ENCODE measurements around the gene MCC.

Gene MCC

DNA sequence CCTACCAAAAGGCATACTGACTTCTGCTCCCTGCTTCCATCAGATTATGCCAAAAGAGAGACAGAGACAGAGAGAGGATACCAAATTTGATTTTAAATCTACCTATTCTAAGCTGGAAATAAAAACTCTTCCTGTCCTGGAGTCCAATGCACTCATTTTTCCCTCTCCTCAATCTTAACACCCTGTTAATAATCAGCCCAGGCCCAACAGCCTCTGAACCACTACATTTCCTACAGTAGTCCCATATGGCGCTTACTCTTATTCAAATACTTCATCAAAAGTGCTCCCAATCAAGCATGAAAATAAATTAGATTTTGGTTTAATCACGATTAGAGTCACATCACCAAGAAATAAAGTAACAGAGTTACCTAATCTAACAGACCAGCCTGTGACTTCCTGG is 205.8 kb downstream of the MCC start (continued):
- TF ChIP-seq ZNF112 (tag by site-specific recombination; IDR thresholded peaks at IDR 0.05) = no peak

- Histone ChIP-seq H3K36me3 (ENCODE audit: control insufficient read depth in 2 of 2, insufficient read depth in 1 of 2, low read length in 2 of 2) (no peaks in the 10 kb centered on the region), H3K4me3 (ENCODE audit: low read depth, low read length) (no peak overlapping the region), H3K4me1 (ENCODE audit: control insufficient read depth, insufficient read depth, low read length) (peaks cover 3% of the 10 kb centered on the region; the same call in 1 of the 2 replicates), H3K9me3 (ENCODE audit: control insufficient read depth, insufficient read depth, low read depth, low read length) (no peaks in the 10 kb centered on the region), H3K27ac (ENCODE audit: extremely low read depth, low read depth, low read length) (no peak overlapping the region)
- ChIA-PET POLR2A (no interaction called here), CTCF (interaction anchor here (0.6 kb wide), 1 partner anchor 285 kb away, joined by 3 read pairs; no protein-coding TSS in a partner anchor)
- TF ChIP-seq FEZF1 (tag by site-specific recombination; IDR thresholded peaks at IDR 0.05) (peak; percentile 70), ZNF707 (tag by site-specific recombination; IDR thresholded peaks at IDR 0.05) (no peak)
Measured at GRCh38 chr5:113281194-113281593, 207.1 kb downstream of the MCC start.

- TF ChIP-seq ZNF501 (tag by site-specific recombination; IDR thresholded peaks at IDR 0.05) (no peak), SCRT2 (tag by site-specific recombination; IDR thresholded peaks at IDR 0.05) (peak; percentile 55; the same call in 1 of the 2 replicates)
Measured at GRCh38 chr5:113280541-113280940, 207.7 kb downstream of the MCC start.

DNA sequence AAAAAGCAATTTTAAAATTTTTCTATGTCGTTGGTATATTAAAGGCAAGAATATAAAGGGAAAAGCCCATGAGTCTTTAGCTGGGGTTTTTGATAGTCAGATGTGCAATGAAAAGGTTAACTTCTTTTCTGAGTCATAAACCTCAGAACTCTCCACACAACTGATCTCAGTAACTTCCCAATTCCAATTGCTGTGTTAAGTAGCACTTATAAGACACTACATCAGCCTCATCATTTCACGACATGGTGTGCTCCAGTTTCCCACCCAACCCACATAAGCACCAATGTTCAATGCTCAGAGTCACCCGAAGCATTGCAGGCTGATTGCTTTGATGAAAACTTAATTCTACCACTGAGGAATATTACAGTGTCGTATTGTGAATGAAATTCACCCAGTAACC is 209.3 kb downstream of the MCC start:
- Histone ChIP-seq H3K4me3 (ENCODE audit: low read depth, low read length) (no peak overlapping the region), H3K4me1 (ENCODE audit: control insufficient read depth, insufficient read depth, low read length) (peaks cover 22% of the 10 kb centered on the region), H3K9me3 (ENCODE audit: control insufficient read depth, insufficient read depth, low read depth, low read length) (no peaks in the 10 kb centered on the region), H3K36me3 (ENCODE audit: control insufficient read depth in 2 of 2, insufficient read depth in 1 of 2, low read length in 2 of 2) (no peaks in the 10 kb centered on the region), H3K27ac (ENCODE audit: extremely low read depth, low read depth, low read length) (no peak overlapping the region)
- CTCF ChIA-PET = no interaction called here
- no peak for TF ChIP-seq ZNF701 (tag by site-specific recombination; IDR thresholded peaks at IDR 0.05)
- TF ChIP-seq, protein P1, sequence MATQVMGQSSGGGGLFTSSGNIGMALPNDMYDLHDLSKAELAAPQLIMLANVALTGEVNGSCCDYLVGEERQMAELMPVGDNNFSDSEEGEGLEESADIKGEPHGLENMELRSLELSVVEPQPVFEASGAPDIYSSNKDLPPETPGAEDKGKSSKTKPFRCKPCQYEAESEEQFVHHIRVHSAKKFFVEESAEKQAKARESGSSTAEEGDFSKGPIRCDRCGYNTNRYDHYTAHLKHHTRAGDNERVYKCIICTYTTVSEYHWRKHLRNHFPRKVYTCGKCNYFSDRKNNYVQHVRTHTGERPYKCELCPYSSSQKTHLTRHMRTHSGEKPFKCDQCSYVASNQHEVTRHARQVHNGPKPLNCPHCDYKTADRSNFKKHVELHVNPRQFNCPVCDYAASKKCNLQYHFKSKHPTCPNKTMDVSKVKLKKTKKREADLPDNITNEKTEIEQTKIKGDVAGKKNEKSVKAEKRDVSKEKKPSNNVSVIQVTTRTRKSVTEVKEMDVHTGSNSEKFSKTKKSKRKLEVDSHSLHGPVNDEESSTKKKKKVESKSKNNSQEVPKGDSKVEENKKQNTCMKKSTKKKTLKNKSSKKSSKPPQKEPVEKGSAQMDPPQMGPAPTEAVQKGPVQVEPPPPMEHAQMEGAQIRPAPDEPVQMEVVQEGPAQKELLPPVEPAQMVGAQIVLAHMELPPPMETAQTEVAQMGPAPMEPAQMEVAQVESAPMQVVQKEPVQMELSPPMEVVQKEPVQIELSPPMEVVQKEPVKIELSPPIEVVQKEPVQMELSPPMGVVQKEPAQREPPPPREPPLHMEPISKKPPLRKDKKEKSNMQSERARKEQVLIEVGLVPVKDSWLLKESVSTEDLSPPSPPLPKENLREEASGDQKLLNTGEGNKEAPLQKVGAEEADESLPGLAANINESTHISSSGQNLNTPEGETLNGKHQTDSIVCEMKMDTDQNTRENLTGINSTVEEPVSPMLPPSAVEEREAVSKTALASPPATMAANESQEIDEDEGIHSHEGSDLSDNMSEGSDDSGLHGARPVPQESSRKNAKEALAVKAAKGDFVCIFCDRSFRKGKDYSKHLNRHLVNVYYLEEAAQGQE (tag by site-specific recombination; IDR thresholded peaks at IDR 0.05) = no peak
- POLR2A ChIA-PET = no interaction called here

More at GRCh38 chr5:113280541-113280940, 207.7 kb downstream of the MCC start:
- Histone ChIP-seq H3K9me3 (ENCODE audit: control insufficient read depth, insufficient read depth, low read depth, low read length) (no peaks in the 10 kb centered on the region), H3K4me1 (ENCODE audit: control insufficient read depth, insufficient read depth, low read length) (peaks cover 9% of the 10 kb centered on the region), H3K4me3 (ENCODE audit: low read depth, low read length) (no peak overlapping the region), H3K36me3 (ENCODE audit: control insufficient read depth in 2 of 2, insufficient read depth in 1 of 2, low read length in 2 of 2) (no peaks in the 10 kb centered on the region), H3K27ac (ENCODE audit: extremely low read depth, low read depth, low read length) (no peak overlapping the region)
- CTCF ChIA-PET = no interaction called here
- POLR2A ChIA-PET = no interaction called here

- POLR2A ChIA-PET = no interaction called here
- TF ChIP-seq ZNF654 (tag by site-specific recombination; IDR thresholded peaks at IDR 0.05; ENCODE audit: low read depth) (no peak), ZIC2 (tag by site-specific recombination; IDR thresholded peaks at IDR 0.05) (no peak), ZNF132 (tag by site-specific recombination; IDR thresholded peaks at IDR 0.05; ENCODE audit: borderline replicate concordance) (no peak), ZNF121 (tag by site-specific recombination; IDR thresholded peaks at IDR 0.05) (peak; percentile 80), ZNF239 (tag by site-specific recombination; IDR thresholded peaks at IDR 0.05) (no peak), ZNF114 (tag by site-specific recombination; IDR thresholded peaks at IDR 0.05) (no peak), ZNF350 (tag by site-specific recombination; IDR thresholded peaks at IDR 0.05) (no peak)
- TF ChIP-seq, protein P2, sequence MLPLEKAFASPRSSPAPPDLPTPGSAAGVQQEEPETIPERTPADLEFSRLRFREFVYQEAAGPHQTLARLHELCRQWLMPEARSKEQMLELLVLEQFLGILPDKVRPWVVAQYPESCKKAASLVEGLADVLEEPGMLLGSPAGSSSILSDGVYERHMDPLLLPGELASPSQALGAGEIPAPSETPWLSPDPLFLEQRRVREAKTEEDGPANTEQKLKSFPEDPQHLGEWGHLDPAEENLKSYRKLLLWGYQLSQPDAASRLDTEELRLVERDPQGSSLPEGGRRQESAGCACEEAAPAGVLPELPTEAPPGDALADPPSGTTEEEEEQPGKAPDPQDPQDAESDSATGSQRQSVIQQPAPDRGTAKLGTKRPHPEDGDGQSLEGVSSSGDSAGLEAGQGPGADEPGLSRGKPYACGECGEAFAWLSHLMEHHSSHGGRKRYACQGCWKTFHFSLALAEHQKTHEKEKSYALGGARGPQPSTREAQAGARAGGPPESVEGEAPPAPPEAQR (tag by site-specific recombination; IDR thresholded peaks at IDR 0.05) = no peak
- Histone ChIP-seq H3K4me1 (ENCODE audit: control insufficient read depth, insufficient read depth, low read length) (peaks cover 28% of the 10 kb centered on the region), H3K9me3 (ENCODE audit: control insufficient read depth, insufficient read depth, low read depth, low read length) (no peaks in the 10 kb centered on the region), H3K27ac (ENCODE audit: extremely low read depth, low read depth, low read length) (no peak overlapping the region), H3K4me3 (ENCODE audit: low read depth, low read length) (no peak overlapping the region), H3K36me3 (ENCODE audit: control insufficient read depth in 2 of 2, insufficient read depth in 1 of 2, low read length in 2 of 2) (no peaks in the 10 kb centered on the region)
- CTCF ChIA-PET = no interaction called here
Measured at GRCh38 chr5:113276493-113276892, 211.8 kb downstream of the MCC start.
